OCI-LY3 (cell line): ENCODE measurements around the gene COL6A2.

ENCODE experiments used
- H2AFZ ChIP-seq: fragments of 200-600, 300-600 bp; shearing (Covaris generic); 2 replicates; pipeline ENCODE4 v1.6.0; 2014; ENCODE audit warnings: antibody characterized with exemption, low read depth, low read length
- H3K27ac ChIP-seq: fragments of 200-600, 300-600 bp; sonication (generic); 2 replicates; pipeline ENCODE4 v1.5.1; 2014; ENCODE audit warnings: mild to moderate bottlenecking, low read length, moderate library complexity, mixed read lengths
- H3K27me3 ChIP-seq: fragments of 200-600, 300-600 bp; sonication (generic); 2 replicates; pipeline ENCODE4 v1.6.1; 2014; ENCODE audit warnings: low read depth, low read length, mixed read lengths
- H3K36me3 ChIP-seq: fragments of 200-600, 300-600 bp; sonication (generic); replicated peaks from 2 replicates; pipeline ENCODE3; 2014; ENCODE audit warnings: low read depth, low read length, mixed read lengths
- H3K4me1 ChIP-seq: fragments of 300-600, 200-600 bp; sonication (generic); 2 replicates; pipeline ENCODE4 v1.6.1; 2014; ENCODE audit warnings: low read length, mixed read lengths
- H3K4me2 ChIP-seq: fragments of 200-600, 300-600 bp; sonication (generic); 2 replicates; pipeline ENCODE4 v1.6.1; 2014; ENCODE audit warnings: low read length, mixed read lengths
- H3K4me3 ChIP-seq: fragments of 300-600, 200-600 bp; sonication (generic); 2 replicates; pipeline ENCODE4 v1.5.1; 2014; ENCODE audit warnings: antibody characterized with exemption, mild to moderate bottlenecking, low read length, moderate library complexity
- H3K79me2 ChIP-seq: fragments of 300-600, 200-600 bp; shearing (Covaris generic); 2 replicates; pipeline ENCODE4 v1.6.1; 2014; ENCODE audit warnings: mild to moderate bottlenecking, low read length, mixed read lengths
- H3K9ac ChIP-seq: fragments of 300-600, 200-600 bp; shearing (Covaris generic); 2 replicates; pipeline ENCODE4 v1.6.0; 2014; ENCODE audit warnings: mild to moderate bottlenecking, low read length, moderate library complexity
- H3K9me3 ChIP-seq: fragments of 200-600, 300-600 bp; shearing (Covaris generic); 2 replicates; pipeline ENCODE4 v1.6.1; 2014; ENCODE audit warnings: low read length, mixed read lengths; ENCODE audit not compliant: insufficient read depth
- H4K20me1 ChIP-seq: fragments of 200-600, 300-600 bp; sonication (generic); 2 replicates; pipeline ENCODE4 v1.6.1; 2016; ENCODE audit warnings: low read length, mixed read lengths; ENCODE audit not compliant: insufficient read depth
- EZH2phosphoT487 ChIP-seq: fragments of 200-600 bp; shearing (Covaris generic); IDR thresholded peaks from 2 replicates; pipeline ENCODE4 v1.6.1; 2018; ENCODE audit warnings: antibody characterized with exemption, mixed run types, low read depth
- TF ChIP-seq, protein P1 (sequence below): fragments of 200-600, 300-600 bp; sonication (generic); IDR thresholded peaks from 2 replicates; pipeline ENCODE4 v1.5.1; 2014; ENCODE audit warnings: antibody characterized with exemption, low read length, low read depth

COL6A2 gene

DNA sequence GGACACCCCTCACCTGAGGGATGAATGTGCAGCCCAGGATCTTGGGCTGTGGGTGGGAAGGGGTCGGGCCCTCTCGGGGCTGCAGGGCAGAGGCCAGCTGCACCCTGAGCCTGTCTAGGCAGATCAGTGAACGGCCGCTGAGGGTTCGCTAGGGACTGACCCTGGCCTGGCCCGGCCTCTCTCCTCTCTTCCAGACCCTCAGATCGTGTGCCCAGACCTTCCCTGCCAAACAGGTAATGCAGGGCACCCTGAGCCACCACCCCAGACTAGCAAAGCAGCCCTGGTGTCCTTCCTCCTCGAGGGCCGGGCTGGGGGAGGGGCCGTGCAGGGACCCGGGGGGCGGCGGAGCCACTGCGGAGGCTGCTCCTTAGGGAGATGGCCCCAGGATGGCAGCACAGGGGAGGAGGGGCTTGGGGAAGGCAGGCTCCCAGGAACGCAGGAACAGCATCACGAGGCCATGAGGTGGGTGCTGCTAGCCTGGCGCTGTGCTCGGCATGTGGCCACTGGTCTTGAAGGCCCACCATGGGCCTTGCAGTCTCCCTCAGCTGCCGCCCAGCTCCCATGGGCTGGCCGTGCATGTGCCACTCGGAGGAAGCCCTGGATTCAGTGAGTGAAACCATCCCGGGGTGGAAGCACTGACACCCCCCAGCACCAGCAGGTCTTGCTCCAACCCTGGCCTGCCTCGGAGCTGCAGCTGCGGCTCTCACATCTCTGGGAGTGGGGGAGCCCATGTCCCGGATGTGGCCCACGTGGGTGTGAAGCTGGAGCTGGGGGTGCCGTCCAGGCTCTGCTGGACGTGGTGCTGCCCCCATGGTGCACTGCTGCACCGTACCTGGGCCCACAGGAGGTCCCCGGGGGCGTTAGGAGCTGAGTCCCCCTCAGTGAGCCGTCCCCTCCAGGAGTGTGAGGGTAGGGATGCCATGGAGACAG, 28.7 kb downstream of the COL6A2 start:
- H3K9ac ChIP-seq, result no peak overlapping the region
- H3K27ac ChIP-seq, result no peak overlapping the region
- no peaks in the 10 kb centered on the region for H4K20me1 ChIP-seq
- TF ChIP-seq EZH2phosphoT487, result no peak
- TF ChIP-seq, protein P1, sequence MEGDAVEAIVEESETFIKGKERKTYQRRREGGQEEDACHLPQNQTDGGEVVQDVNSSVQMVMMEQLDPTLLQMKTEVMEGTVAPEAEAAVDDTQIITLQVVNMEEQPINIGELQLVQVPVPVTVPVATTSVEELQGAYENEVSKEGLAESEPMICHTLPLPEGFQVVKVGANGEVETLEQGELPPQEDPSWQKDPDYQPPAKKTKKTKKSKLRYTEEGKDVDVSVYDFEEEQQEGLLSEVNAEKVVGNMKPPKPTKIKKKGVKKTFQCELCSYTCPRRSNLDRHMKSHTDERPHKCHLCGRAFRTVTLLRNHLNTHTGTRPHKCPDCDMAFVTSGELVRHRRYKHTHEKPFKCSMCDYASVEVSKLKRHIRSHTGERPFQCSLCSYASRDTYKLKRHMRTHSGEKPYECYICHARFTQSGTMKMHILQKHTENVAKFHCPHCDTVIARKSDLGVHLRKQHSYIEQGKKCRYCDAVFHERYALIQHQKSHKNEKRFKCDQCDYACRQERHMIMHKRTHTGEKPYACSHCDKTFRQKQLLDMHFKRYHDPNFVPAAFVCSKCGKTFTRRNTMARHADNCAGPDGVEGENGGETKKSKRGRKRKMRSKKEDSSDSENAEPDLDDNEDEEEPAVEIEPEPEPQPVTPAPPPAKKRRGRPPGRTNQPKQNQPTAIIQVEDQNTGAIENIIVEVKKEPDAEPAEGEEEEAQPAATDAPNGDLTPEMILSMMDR, result no peak
- no peak overlapping the region for H3K4me3 ChIP-seq
- H3K79me2 ChIP-seq, result no peaks in the 10 kb centered on the region
- H3K27me3 ChIP-seq, result no peaks in the 10 kb centered on the region
- H2AFZ ChIP-seq, result no peak overlapping the region
- no peaks in the 10 kb centered on the region for H3K36me3 ChIP-seq
- no peak overlapping the region for H3K4me2 ChIP-seq
- no peaks in the 10 kb centered on the region for H3K4me1 ChIP-seq
- no peaks in the 10 kb centered on the region for H3K9me3 ChIP-seq

DNA sequence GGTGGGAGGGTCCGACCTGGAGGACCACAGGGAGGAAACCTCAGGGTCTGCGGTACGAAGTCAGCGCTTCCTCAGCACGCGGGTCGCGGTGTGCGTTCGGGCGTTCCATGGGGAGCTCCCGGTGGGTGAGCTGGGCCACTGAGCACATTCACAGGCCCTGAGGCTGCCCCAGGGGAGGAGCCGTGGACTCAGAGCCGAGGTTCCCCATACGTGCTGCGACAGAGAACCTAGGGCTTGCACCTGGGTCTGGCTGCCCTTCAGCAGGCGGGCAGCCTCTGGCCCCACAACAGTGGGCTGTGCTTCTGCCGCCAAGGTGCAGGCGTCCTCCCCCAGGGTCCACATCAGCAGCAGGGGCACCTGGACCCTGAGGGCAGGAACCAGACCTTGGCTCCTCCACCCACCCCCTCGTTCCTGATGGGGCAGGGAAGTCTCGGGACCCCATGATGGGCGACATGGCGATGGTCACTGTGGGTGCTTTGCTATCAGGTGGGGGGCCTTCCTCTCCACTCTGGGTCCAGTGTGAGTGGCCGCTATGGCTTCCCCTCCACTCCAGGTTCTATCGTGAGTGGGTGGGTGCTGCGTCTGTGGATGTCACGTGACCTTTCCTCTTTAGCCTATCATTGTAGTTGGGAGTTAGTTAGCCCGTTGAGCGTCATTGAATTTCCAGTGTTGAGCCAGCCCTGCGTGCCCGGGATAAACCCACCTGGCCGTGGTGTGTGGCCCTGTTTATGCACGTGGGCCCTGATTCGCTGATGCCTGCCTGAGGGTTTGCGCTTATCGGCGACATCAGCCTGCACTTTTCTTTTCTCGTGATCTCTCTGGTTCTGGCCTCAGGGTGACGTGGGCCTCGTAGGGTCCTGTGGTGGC, 29.6 kb downstream of the COL6A2 start:
- H3K4me2 ChIP-seq, result no peak overlapping the region
- no peaks in the 10 kb centered on the region for H3K4me1 ChIP-seq
- H3K9me3 ChIP-seq, result no peaks in the 10 kb centered on the region
- H2AFZ ChIP-seq, result no peak overlapping the region
- no peak overlapping the region for H3K27ac ChIP-seq
- no peaks in the 10 kb centered on the region for H3K27me3 ChIP-seq
- no peak overlapping the region for H3K9ac ChIP-seq
- no peaks in the 10 kb centered on the region for H3K36me3 ChIP-seq
- TF ChIP-seq, protein P1, result no peak
- TF ChIP-seq EZH2phosphoT487, result no peak
- no peaks in the 10 kb centered on the region for H4K20me1 ChIP-seq
- no peak overlapping the region for H3K4me3 ChIP-seq
- no peaks in the 10 kb centered on the region for H3K79me2 ChIP-seq

DNA sequence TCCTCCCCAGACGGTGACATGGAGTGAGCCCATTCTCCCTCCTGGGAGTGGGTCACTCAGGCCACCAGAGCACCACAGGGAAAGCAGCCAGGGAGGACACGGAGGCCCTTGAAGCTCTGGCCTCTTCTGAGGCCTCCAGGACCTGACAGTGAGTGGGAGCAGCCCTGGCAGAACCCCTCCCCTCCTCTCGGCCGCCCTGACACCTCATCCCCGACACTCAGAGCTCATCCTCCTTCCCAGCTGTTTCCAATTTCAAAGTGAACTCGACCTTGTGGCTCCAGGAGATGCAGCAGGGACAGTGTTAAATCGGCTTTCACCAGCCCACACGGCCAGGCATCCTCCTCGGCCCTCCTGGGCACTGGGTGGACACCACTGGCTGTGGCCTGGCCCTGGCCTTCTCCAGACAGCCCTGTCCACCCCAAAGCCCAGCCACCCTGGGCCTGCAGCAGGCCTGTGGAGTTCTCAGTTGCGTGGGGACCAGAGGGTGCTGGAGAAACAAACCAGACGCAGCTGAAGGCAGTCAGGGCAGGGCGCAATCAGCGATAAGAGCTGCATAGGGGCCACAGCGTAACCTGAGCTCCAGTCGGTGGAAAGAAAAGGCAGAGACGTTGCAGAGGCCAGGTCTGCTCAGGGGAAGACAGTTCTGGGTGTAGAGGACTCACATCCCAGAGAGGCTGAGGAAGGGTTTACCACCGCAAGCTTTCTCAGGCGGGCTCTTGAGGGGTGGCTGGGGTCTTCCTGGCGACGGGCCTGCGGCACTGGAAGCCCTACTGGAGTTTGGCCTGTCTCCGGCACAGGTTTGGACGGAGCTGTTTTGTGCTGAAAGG, 30.4 kb downstream of the COL6A2 start:
- H3K4me1 ChIP-seq, result no peaks in the 10 kb centered on the region
- no peak overlapping the region for H3K9ac ChIP-seq
- no peak overlapping the region for H2AFZ ChIP-seq
- H3K36me3 ChIP-seq, result no peaks in the 10 kb centered on the region
- no peak overlapping the region for H3K27ac ChIP-seq
- no peaks in the 10 kb centered on the region for H3K79me2 ChIP-seq
- H3K27me3 ChIP-seq, result no peaks in the 10 kb centered on the region
- H3K4me2 ChIP-seq, result no peak overlapping the region
- no peaks in the 10 kb centered on the region for H3K9me3 ChIP-seq
- no peaks in the 10 kb centered on the region for H4K20me1 ChIP-seq
- no peak for TF ChIP-seq EZH2phosphoT487
- TF ChIP-seq, protein P1, result no peak
- H3K4me3 ChIP-seq, result no peak overlapping the region
